Stomach (tissue), 4 donors: ENCODE measurements around the gene PEAK3.

Experiments used
- CTCF ChIP-seq, 7 experiments: fragments of 450-650 bp in 4 of 7; fragments of 200-600 bp in 3 of 7; sonication (generic) in 3 of 7; IDR thresholded peaks; one replicate each; pipeline ENCODE4 v1.5.1; 2016 to 2019; ENCODE audit warnings: antibody characterized with exemption in 7 of 7, control low read depth in 2 of 7, mild to moderate bottlenecking in 1 of 7
- EP300 ChIP-seq: sonication (generic); formaldehyde crosslinking; IDR thresholded peaks from one replicate; pipeline ENCODE4 v1.6.1; 2017; ENCODE audit warnings: antibody characterized with exemption
- POLR2A ChIP-seq, 4 donors: fragments of 450-650 bp; IDR thresholded peaks; one replicate each; pipeline ENCODE4 v1.6.1; 2016; ENCODE audit warnings: antibody characterized with exemption in 4 of 4, control low read depth in 2 of 4, mild to moderate bottlenecking in 1 of 4, moderate library complexity in 1 of 4
- POLR2AphosphoS5 ChIP-seq, 3 donors: sonication (generic); formaldehyde crosslinking; IDR thresholded peaks; one replicate each; pipeline ENCODE4 v1.6.1; 2016; ENCODE audit warnings: antibody characterized with exemption in 3 of 3

DNA sequence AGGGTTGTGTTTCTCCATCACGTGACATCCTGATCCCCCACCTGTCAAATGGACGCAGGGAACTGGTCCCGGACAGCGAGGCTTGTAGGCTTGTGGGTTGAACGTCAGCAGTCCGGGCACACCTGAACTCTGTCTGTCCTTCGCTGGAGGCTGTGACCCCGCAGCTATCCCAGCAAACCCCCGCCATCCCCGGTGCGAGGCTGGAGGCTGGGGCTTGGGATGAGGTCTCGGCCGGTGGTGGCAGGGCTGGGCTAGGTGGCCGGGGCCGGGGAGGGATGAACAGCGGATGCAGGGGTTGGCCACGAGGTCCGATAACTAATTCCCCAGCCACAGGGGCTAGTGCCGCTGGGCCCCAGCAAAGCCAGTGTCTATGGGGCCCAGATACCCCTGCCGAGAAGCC, 37.6 kb upstream of the PEAK3 start:
- TF ChIP-seq POLR2A (IDR thresholded peaks at IDR 0.05) (no peak), EP300 (no peak), POLR2AphosphoS5 (IDR thresholded peaks at IDR 0.05) (no peak), CTCF (IDR thresholded peaks at IDR 0.05) (no peak)
